Hypothalamus (tissue), 51 donors: Measurements from ENCODE around the gene SLC6A18.

Experiments used
- DNase-seq, 51 donors: peaks; one replicate each; lab custom pipeline; 2025; lab: John Stamatoyannopoulos, UW

Gene SLC6A18, protein sequence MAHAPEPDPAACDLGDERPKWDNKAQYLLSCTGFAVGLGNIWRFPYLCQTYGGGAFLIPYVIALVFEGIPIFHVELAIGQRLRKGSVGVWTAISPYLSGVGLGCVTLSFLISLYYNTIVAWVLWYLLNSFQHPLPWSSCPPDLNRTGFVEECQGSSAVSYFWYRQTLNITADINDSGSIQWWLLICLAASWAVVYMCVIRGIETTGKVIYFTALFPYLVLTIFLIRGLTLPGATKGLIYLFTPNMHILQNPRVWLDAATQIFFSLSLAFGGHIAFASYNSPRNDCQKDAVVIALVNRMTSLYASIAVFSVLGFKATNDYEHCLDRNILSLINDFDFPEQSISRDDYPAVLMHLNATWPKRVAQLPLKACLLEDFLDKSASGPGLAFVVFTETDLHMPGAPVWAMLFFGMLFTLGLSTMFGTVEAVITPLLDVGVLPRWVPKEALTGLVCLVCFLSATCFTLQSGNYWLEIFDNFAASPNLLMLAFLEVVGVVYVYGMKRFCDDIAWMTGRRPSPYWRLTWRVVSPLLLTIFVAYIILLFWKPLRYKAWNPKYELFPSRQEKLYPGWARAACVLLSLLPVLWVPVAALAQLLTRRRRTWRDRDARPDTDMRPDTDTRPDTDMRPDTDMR

DNA sequence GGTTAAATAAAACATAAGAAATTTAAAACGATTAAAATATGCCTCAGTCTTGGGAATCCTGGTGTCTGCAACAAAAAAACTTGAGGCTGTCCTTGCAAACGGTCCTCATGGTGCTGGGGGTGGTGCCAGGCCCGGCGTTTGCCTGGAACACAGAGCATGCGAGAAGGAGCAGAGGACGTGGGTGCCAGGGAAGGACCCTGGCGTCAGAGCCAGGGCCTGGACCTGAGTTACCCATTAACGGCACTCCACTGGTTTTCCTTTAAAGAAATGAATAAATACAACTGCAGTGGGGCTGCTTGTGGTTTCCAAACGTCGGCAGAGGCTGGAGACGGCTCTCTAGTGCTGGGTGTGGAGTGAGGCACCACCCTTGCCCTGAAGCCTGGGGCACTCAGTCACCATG is at the start of gene SLC6A18:
TSS of gene SLC6A18 (plus strand) at position 301 of the 400 bp plus-strand sequence. CDS start at position 398, 97 bp downstream.
- no peak for DNase-seq

DNA sequence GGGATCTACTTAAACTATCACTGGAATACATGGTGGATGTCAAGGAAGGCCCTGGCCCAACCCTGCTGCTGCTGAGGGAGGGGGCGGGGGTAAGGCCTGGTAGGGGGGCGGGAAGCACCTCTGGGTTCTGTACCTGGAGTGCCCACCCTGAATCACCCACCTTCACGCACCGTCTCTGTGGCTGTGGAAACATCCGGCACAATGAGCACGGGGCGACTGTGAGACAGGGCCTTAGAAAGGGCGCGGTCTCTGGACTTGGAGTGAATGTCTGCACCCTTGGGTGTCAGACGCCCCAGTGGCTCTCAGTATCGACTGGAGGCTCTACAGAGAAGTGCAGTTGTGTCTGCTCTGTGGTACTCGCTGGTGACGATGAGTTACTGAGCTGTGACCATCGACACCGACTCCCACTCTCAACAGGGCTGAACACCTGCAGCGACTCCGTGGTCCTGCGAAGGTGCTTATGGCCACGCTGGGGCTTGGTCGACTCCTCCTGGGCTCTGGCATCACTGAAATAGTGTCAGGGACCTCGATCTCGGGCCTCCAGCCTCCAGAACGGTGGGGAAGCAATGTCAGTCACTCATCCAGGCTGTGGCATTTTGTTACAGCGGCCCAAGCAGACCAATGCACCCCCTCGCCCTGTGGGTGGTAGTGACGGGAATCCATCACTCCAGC is 49.2 kb upstream of the SLC6A18 start:
- DNase-seq, result no peak

DNA sequence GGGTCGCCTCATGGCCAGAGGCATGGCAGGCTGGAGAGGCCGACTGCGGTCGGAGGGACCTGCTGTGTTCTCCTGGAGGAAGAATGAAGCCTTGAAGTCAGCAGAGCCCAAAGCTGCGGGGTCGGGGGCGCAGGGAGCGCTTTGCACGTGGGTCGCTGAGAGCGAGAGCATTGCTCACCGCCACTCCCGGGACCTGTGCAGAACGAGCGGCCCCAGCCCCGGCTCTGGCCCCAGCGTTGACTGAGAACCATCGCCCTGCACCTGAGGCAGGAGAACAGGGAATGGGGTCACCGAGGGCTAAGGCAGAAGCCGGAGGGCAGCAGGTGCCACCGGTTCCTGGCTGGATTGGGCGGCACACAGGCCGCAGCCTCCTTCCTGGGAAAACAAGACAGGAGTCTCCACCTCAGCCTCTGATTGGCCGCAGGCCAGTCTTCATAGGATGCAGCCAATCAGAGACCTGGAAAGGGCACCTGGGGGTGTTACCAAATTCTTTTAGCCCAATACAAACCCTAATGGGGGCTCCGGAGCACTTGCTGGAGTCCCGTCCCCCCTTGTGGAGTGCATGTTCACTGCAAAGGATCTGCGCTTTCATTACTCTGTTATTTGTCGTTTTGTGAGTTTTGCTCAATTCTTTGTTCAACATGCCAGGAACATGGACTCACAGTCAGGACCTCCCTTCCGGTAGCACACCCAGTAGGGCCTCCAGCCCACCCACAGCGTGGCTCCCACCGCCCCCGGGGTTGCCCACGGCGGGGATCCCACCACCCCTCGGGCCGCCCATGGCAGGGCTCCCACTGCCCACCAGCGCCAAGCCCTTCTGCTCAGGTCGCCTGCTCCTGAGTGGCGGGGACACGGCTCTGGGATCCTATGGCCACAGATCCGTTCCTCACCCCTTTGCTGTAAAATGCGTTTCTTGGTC is 48.4 kb upstream of the SLC6A18 start:
- no peak for DNase-seq

DNA sequence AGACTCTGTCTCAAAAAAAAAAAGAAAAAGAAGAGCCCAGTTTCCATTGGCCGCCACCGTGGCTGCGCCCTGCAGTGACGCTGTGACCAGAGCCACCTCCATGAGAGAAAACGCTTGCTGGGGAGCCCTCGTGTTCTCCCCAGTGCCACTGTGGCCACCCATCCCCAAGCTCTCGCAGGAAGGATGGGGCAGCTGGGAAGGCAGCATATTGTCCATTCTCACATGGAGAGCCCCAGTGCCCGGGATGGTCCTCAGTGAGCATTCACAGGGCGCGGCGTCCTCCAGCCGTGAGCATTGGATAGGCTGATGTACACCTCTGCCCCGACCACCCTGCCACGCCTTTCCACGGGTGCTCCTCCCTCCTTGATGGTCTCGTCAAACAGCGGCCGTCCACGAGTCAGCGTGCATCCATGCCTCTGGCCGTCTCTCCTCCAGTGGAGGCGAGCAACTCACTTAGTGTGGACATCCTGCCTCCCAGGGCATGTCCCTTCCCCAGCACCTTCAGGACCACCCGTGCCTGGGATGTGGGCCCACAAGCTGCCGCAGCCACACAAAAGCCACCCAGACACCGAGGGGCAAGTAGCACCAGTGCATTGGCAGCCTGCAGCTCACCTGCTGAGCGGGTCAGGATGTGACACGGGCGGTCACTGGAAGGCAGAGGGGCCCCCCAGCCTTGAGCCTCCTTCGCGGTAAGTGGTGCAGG is 47.2 kb upstream of the SLC6A18 start:
- DNase-seq, result no peak

DNA sequence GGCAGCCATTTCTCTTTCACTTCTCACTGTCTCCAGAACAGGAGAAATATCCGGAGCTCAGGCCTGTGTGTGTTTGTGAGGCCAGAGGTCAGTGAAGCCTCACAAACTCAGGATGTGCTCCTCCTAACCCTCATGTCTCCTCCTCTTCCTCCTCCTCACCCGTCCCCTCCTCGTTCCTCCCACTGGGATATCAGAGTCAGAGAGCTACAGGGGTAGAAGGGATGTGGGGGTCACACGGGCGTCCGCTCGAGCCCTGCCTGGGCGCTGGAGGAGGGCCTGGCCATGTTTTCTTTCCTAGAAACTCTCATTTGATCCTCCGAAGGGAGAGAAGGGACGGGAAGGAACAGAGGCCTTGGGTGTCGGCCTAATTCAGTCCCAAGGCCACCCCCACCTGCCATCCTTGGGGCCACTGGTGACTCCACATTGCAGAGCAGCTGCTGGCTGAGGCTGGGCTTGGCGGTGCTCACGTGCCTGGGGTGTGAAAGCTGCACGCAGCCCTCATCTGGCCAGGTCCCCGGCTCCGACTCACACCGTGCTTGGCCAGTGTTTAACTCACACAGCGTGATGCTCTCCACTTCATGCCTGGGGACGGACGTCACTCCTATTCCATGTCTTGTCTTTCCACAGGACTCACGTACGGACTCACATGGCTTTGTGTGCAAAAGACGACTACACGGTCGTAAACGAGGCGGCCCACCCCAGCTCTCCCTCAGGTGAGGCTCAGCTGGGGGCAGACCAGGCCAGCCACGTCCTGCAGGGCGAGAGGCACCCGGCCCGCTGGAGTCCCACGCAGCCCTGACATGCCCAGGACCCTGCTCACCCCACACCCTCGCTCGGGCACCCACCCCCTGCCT is 46.4 kb upstream of the SLC6A18 start:
- DNase-seq, result no peak

DNA sequence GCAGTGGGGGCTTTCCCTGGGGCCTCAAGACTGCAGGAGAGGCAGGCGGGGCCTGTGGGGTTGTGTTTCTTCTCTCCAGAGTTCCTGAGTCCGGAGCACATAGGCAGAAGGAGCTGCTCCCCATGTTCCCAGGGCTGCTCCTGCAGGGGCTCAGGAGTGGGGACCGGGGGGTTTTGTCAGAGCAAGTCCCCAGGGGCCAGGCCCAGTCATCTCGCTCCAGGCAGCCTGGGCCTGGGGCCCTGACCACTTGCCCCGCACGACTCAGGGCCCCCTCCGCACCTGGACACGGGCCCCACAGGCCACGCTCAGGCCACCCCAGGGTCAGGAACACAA is 45.8 kb upstream of the SLC6A18 start:
- no peak for DNase-seq

DNA sequence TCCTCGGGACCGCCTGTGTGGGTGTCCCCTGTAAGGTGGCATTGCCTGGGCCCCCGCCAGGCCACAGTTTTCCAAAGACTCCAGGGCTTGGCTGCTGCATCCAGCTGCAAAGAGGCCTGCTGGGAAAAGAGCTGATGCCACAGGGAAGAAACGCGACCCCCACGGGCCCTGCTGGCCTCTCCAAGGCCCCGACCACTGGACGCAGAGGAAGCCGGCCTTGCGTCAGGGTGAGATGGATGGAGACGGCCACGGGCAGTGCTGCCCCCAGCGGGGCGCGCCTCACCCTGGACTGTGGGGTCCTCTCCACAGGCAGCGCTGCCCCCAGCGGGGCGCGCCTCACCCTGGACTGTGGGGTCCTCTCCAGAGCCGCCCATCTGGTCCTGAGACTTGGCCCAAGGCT is 45.1 kb upstream of the SLC6A18 start:
- DNase-seq, result no peak

DNA sequence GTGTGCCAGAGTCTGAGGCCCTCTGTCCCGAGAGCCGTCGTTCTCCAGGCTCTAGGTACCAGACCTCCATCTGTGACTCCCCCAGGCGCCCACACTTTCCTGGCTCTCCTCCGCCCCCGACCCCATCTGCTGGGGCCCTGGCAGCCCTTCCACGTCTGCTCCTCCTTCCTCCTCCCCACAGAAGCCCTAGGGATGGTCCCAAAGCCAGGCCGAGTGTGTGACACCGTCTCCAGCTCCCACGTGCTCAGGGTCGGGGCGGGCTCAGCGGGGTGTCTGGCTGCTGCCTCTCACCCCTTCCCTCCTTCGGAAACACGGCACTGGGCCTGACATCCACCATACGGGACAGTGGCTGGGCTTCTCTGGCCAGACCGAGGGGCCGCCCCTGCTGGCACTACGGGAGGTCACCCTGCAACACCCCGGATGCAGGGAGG is 44.3 kb upstream of the SLC6A18 start:
- DNase-seq, result no peak

DNA sequence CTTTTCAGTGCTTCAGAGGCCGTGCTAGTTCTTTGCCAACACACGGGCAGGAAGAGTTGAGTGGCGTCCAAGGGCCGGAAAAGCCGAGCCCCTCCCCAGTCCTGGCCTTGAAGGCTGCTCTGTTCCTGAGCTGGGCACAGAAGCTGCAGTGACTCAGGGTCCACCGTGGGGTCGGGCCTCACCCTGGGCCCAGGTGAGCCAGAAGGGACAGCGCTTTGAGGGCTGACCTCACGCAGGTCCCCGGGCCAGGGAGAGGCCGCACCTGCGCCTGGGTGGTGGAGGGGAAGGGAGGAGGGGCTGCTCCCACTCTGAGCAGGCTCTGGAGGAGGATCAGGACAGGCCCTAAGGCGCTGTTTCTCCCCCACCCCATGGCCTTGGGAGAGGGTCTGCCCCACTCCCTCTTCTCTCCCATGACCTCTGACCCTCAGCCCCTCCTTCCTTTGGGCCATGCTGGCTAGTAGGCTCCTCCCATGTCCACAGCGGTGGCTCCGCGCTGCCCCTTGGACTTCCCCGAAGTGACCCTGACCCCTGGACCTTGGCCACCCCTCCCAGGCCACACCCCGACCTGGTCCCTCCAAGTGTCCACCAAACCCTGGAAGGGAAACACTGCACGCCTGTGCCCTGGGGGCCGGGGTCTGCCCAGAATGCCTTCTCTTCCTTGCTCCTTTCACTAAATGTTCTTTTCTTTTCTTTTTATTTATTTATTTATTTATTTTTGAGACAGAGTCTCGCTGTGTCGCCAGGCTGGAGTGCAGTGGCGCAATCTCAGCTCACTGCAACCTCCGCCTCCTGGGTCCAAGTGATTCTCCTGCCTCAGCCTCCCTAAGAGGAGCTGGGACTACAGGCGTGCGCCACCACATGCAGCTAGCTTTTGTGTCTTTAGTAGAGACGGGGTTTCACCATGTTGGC is 43.5 kb upstream of the SLC6A18 start:
- DNase-seq, result peak in 1 of 51 donors; percentile 43

DNA sequence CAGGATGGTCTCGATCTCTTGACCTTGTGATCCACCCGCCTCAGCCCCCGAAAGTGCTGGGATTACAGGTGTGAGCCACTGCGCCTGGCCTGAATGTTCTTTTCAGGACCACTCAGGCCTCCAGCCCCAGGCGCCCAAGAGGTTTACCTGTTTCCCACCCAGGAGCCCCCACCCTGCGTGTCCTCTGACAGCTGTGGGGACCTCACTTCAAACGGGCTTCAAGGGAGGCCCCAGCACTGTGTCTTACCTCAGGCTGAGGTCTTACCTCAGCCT is 42.9 kb upstream of the SLC6A18 start:
- DNase-seq, result no peak

DNA sequence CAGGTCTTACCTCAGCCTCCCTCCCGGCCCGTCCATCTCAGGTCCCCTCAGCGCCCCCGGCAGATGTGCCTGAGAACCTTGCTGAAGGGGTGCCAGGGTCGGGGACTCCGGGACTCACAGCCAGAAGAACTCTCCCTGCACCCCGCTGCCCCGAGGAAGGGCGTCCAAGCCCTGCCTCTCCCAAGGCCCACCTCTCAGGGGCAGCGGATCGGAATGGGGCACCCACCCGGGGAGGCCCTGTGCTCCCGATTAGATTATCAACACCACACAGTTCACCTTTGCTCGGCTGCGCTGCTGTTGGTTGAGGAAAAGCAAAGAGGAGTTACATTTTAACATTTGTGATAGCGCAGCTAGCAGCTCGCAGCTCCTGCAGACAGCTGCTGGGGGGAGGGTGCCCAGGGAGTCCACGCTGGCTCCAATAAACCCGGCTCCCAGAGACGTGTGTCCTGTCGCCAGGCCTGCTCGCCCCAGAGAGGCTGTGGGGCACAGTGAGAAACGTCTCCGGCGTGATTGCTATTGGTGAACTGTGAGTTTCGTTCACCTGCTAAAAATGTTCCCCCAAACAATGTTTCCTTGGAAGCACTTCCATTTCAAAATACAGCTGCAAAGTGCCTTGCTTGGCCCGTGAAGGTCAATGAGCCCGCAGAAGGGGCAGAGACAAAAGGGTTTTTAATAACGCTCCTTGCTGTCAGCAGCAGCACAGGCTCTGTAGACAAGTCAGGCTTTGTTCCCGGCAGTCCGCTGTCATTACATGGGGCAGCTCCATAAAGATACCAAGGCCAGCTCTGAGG is 42.4 kb upstream of the SLC6A18 start:
- DNase-seq, result peak in 45 of 51 donors; percentile 7 to 88 (median 63)

DNA sequence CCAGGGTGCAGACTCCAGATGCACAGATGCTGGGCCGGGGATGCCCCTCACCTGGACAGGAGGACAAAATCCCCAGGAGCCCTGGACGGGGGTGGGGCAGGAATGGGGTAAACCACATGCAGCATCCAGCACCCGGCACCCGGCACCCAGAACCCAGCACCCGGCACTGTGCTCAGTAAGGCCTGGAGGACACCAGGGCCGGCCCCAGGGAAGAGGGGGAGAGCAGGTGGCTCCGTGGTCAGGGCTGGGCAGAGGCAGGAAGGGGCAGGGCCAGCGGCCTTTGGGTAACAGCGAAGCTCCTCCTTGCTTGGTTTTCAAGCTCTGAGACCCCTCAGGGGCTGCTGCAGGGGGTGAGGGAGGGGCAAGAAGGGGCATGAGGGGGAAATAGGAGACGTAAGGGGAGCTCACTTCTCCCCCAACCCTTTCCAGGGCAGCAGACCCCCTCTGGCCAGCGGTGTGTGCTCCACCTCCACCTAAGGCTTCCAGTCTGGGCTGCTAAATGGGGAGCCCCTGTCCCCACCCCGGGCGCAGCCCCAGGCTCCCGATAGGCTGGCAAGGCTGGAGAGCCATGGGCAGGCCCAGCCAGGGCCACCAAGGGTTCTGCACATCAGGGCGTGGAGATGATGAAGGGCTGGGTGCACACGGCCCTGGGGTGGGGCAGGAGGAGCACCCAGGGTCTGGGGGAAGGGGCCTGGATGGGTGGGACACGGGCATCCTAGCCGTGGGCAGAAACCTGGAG is 41.6 kb upstream of the SLC6A18 start:
- DNase-seq, result peak in 9 of 51 donors; percentile 11 to 75 (median 56)

DNA sequence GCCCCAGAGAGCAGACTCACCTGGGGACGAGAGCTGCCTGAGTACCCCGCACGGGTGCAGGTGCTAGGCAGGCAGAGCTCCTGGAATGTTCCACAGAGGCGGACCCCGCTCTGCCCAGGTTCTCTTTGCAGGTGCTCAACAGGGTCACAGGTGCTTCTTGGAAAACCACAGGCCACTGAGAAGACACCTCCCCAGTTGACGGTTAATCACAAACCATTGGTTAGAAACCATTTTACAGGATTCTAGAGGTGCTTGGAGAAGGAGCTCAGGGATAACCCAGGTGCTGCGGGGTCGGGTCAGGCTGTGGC is 41.1 kb upstream of the SLC6A18 start:
- DNase-seq, result no peak

DNA sequence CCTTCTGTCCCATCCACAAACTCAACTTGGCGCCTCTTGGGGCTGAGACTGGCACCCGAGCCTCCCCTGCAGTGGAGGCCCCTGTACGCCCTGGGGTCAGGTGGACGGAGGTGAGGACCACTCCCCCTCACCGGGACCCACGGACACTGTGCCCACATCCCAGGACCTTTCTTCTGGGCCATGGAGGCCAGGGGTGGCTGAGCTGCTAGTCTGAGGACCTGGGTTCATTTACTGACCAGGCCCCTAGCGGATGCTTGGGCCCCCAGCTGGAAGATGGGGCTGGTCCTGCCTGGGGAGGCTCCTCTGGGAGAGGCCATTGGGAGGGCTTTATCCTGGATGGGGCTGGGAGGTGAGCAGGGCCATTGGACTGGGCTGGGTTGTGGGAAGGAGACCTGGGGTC is 40.7 kb upstream of the SLC6A18 start:
- no peak for DNase-seq

DNA sequence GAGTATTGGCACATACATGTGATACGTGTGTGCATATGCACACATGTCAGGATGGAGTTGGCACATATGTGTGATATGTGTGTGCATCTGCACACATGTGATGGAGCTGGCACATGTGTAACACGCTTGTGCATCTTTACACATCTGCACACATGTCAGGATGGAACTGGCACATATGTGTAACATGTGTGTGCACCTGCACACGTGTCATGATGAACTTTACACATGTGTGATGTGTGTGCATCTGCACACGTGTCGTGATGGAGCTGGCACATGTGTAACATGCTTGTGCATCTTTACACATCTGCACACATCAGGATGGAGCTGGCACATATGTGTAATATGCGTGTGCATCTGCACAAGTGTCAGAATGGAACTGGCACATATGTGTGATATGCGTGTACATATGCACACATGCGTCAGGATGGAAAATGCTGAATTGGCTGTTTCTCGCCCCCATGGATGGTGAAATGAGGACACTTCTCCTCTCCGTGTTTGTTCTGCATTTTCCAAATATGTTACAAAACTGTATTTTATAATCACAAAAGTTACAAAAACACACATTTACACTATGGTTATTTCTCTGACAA is 40.0 kb upstream of the SLC6A18 start:
- no peak for DNase-seq

DNA sequence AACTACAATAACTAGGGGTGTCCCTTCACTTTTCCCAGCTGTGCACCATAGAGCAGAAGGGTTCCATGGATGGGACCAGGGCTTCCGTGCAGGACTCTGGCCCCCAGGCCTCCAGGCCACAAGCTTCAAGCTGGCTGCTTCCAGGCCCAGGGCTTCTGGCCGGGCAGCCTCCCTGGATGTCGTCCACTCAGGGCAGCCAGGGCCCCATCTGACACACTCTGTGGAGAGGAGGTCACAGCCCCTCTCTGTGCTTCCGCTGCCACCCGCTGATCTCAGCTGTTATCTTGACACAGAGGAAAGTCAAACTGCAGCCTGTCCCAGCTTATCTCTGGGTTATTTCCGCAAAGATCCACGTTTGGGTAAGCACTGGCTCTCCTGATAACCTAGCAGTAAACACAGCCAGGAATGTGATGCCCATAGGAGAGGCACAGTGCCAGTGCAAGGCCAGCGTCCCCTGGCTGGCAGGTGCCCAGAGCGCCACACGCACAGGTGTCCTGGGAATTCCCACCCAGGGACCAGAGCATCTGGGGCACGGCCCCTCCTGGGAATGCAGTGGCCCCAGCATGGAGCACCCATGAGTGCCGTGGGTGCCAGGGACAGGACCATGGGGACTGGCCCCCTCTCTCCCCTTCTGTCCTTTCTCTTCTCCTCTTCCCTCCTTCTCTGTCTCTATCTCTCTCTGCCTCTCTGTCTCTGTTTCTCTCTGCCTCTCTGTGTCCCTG is 39.4 kb upstream of the SLC6A18 start:
- no peak for DNase-seq
